ENCODE data around the gene NOG. TPM values are rescaled to one million over a fixed set of nuclear protein-coding genes. Genes with fewer than 3 reads are reported as not detected.

Gene NOG
- total RNA-seq, 1 donor from 2014 or later, result 4.4 TPM

DNA sequence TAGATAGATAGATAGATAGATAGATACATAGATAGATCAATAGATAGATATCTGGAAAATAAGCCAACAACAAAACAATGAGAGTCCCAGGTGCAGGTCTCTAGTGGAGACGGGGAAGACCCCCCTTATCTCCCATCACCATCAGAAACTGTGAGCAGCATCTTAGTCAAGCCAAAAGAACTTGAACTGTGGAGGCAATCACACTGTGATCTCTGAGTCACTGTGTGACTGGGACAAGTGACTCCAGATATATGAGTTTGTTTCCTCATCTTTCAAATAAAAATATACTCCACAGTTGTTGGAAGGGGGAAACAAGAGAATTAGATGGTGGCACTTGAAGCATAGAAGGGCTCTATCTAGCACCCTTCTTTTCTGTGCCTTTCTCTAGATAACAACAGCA is 42.1 kb downstream of the NOG start:
- no peak for DNase-seq (ENCODE audit: low read depth, low spot score)

DNA sequence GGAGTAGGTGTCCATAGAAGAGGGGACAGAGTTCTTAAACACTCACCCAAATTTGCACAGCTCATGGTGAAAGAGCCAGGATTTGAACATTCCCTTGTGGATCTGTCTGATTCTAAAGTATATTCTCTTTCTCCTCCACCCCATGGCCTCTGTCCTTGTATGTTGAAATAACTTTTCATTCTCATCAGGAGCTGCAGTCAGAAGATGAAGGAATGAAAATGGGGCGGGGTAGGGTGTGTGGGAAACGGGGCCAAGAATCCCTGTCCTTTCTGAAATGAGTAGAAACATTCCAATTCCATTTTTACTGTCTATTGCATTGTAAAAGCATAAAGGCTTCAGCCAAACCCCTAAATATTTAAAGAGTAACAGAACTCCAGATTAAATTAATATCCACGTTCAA is 42.8 kb downstream of the NOG start:
- DNase-seq (ENCODE audit: low read depth, low spot score), result no peak

DNA sequence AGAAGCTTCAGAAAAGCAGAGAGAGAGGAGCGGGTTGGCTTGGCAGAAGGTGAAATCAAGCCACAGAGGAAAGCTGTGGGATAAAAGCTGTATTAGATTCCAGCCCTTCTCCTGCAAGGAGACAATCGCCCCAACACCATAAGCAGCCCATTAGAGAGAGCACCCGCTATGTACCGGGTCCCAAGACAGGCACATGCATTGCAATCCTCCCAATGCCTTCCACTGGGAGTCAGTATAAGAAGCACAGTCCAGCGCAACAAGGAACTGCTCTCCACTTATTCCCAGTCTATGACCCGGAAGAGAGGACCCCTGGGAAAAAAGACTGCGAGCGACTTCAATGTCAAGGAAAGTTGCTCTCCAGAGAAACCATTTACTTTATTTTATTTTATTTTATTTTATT is 43.8 kb downstream of the NOG start:
- no peak for DNase-seq (ENCODE audit: low read depth, low spot score)

DNA sequence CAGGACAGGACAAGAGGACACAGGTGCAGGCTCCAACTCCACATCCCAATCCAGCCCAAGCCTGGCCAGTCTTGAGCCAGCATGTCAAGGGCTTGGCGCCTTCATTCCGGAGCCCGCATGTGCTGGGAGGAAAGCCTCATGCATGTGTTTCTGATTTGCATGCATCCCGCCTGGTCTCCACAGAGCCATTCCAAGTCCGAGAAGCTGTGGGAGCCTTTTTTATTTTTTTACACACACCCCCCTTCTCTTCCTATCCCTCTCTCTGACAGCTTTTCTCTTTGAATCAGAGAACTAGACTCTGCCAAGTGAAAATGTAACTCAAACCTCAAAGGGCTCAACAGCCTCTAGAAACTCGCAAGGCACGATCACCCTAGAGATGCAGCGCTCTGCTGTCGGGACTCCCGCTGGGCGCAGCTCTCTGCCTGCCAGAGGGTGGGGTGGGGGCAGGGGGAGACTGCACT is 45.1 kb downstream of the NOG start:
- no peak for DNase-seq (ENCODE audit: low read depth, low spot score)

DNA sequence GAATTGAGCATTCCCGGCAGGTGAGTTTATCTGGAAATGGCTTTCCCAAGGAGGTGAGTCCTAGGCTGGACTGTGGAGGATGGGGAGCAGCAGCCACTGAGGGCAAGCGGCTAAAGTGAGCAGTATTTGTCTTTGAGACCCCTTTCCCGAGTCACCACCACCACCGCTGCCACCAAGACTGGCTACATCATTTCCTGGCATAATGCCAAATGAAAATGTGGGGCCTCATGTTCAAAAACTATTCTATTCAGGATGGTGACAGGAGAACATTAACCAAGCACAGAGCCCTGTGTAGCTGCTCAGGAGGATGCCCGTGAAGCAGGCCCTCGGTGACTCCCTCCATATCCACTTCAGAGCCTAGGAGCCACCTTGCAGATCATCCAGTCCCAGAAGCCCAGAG is 46.0 kb downstream of the NOG start:
- no peak for DNase-seq (ENCODE audit: low read depth, low spot score)

DNA sequence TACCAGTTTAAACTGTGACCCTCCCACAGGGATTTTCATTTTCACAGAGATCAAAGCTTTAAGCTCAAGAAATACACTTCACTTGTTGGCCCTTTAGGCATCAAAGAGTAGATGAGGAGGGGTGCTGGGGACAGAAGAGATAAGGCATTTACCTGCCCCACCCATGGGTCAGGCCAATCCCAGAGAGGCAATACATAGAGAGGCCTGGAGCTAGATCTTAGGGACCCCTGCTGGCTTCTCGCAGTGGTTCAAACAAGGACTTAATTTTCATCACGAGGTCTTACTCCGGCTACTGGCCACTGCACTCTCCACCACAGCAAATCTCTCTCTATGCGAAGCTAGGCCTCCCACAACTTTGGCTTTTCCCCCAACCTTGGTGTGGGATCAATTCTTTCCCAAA is 46.6 kb downstream of the NOG start:
- no peak for DNase-seq (ENCODE audit: low read depth, low spot score)

DNA sequence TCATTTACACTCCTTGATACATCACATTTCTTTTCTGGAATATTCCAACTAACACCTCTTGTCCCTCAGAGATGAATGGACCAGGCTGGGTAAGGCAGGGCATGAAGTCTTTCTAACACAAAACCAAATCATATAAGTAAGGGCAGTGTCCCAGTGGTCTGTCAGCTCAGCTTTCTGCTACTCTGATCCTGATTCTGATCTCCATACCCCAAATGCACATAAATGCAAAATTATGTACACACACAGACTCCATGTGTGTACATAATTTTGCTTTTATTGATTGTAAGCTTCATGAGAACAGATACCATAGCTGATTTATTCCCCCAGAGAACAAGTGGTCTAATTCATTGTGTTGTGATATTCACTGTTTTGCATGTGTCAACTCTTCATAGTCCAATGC is 47.9 kb downstream of the NOG start:
- no peak for DNase-seq (ENCODE audit: low read depth, low spot score)

DNA sequence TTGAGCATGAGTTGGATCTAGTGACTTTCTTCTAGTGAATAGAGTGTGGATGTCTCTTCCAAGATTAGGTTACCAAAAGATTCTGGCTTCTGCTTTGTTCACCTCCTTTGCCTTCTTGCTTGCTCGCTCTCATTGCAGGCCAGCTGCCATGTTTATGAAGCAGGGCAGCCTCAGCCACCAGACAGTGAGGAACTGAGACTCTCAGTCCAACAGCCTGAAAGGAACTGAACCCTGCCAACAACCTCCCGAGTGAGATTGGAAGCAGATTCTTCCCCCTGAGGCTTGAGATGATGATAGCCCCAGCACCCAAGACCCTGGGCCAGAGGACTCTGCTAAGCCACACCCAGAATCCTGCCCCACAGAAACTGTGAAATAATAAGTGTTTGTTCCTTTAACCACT is 48.4 kb downstream of the NOG start:
- DNase-seq (ENCODE audit: low read depth, low spot score), result no peak

DNA sequence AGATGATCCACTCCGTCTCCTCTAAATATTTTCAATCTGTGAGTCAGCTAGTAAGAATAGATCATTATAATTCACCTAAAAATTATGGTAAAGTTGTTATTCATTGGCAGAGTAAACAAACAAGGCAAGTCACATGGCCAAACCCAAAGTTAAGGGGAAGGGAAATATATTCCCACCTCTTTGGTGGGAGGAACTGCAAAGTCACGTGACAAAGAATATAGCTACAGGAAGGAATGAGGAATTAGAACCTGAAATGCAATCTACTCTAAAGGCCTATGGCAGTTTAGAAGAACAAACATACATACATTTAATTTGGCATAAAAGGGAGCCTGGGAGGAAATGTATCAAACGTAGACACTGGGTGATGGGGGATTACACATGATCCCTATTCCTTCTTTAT is 48.9 kb downstream of the NOG start:
- DNase-seq (ENCODE audit: low read depth, low spot score), result no peak

Other genes with a start within 250 kb of the NOG start
- gene C17orf67, start 240.2 kb downstream of the NOG start, total RNA-seq, result 1.3 and 1.4 TPM in 2 replicates
- 6.9 and 12.3 TPM in 2 replicates for gene DGKE, start 240.5 kb downstream of the NOG start, total RNA-seq